Activated CD4-positive, alpha-beta T cell treated with anti-CD3 and anti-CD28 coated beads, Interleukin-2, amount 50 U/mL, for 48 hours (primary cell): ENCODE measurements around the gene SPON1.

ENCODE experiments used
- DNase-seq, 2 experiments: peaks; one replicate each; pipeline ENCODE4 v3.0.0-alpha.2; 2020

The SPON1 gene

DNA sequence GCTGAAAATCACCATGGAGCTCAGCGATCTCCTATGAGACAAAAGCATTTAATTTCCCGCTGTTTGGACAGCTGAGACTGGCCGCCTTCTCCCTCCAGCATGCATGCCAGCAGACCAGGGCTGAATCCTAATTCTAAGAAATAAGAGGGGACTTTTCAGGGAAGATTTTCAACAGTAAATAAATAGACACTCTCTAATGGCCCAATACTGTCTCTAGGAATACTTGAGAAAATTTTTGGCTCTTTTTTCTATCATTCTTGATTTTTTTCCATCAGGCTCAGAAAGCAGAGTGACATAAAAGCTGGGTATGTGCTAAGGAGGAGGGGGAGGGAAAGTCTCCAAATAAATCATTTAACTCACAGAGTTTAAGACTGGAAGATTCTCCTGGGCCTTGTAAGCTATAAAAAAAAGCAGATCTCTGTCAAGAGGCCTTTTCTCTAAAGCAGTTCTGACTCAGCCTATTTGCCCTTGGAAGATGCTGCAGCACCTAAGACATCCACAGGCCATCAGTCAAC is 17.6 kb upstream of the SPON1 start:
- no peak for DNase-seq

DNA sequence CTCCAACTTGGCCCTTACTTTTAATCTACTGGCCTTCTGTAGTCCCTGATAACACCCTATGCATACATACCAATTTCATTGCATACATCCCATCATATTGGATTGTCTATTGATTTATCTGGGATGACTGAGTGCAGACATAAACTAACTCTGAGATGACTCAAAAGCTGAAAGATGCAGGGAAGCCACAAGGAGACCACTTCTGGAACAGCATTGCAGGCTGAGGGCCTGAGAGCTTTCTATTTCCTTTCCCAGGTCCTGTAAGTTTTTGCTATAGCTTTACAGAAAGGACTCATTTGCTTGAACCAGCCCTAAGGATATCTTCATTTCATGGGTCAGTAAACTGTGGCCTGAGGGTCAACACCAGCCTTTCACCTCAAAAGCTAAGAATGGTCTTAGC is 15.1 kb upstream of the SPON1 start:
- DNase-seq: no peak

DNA sequence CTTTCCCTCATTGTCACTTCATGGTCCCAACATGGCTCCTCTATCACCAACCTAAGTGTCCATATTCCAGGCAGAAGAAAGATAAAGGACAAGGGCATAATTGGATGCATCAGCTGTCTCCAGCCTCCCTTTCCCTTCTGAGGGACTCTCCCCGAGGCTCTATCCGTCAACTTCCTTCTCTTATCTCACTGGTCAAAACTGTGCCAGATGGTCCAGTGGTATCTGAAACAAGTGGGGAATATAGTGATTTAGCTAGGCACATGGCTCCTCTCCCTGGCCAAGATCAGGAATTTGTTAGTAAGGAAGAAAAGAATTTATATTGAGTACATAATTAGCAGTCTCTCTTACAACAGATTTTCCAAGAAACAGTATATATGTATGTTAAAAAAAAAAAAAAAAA is 12.6 kb upstream of the SPON1 start:
- no peak for DNase-seq

DNA sequence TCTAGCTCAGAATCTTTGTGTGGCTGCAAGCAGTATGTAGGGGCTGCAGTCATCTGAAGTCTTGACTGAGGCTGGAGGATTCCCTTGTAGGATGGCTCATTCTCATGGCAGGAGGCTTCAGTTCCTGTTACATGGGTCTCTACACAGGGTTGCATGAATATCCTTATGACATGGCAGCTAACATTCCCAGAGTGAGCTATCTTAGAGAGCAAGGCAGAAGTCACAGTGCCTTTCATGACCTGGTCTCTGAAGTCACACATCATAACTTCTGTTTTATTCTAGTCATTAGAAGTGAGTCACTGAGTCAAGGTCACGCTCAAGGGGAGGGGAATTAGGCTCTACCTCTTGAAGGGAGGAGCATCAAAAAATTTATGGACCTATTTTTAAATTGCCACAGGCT is 10.3 kb upstream of the SPON1 start:
- no peak for DNase-seq

DNA sequence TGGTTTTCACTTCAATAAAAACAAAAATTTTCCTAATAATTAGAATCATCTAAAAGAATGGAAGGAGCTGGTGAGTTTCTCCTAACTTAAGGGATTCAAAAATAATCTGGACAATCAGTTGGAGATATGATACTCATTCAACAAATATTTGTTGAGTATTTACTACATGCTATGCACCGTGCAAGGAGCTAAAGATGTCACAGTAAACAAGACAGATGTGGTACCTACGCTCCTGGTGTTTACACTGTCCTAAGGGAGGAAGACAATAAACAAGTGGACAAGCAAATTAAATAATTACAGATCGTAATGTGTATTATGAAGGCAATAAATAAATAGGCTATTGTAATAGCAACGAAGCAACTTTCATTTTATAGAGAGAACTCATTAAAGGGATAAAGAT is 9.9 kb upstream of the SPON1 start:
- no peak for DNase-seq

DNA sequence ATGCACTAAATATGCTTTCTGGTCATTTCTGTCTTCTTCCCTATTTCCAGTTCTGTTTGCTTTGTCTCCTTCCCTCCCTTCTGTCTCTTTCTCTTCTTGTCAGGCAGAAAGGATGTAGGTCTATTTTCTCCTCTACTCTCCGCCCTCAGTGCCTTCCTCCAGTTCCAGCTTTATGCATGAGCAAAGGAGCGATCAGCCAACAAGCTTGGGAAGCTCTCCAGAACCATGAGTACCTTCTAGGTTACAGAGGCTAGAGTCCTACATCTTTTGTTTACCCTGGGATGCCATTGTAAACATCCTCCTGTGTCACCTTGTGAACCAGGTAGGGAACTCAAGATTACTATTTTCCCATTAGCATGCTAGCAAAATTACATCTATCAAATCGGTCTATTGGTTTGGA is 7.9 kb upstream of the SPON1 start:
- no peak for DNase-seq

DNA sequence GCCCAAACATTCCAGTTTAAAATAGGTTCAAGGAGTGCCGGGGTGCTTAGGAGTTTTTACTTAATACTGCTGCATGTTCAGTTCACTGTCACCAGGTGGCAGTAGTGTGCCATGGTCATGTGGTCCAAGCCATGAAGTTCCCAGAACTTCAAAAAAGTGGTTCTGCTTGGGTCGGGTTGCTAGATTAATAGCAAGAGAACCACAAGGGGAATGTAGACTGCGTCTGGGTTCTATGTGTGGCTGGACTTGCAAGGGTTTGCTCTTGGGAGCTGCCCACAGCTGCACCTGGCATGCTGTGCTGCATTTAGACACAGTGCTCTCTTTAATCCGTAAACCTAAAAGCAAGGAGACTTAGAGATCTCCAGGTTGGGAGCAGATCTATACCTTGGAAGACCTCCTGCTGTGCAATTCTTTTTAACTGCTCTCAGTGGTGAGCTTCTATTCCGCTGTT is 6.5 kb upstream of the SPON1 start:
- peak; percentile 42 to 57 for DNase-seq

DNA sequence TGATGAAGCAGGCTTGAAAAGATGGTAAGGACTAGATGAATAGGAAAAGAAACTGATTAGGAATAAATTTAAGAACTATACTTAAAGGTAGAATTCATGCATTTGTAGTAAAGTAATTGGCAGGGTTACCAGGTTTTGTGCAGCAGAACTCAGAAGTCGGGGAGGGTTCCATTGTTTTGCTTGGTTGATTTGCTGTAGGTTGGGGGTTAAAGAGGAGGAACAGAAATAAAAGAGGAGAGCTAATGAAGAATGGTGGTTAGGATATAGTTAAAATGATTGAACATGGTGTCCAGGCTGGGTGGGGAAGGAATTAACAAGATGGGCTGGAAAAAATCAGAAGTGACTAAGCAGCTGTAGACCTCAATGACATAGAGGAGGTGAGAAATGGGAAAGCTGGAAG is 5.5 kb upstream of the SPON1 start:
- DNase-seq: no peak

DNA sequence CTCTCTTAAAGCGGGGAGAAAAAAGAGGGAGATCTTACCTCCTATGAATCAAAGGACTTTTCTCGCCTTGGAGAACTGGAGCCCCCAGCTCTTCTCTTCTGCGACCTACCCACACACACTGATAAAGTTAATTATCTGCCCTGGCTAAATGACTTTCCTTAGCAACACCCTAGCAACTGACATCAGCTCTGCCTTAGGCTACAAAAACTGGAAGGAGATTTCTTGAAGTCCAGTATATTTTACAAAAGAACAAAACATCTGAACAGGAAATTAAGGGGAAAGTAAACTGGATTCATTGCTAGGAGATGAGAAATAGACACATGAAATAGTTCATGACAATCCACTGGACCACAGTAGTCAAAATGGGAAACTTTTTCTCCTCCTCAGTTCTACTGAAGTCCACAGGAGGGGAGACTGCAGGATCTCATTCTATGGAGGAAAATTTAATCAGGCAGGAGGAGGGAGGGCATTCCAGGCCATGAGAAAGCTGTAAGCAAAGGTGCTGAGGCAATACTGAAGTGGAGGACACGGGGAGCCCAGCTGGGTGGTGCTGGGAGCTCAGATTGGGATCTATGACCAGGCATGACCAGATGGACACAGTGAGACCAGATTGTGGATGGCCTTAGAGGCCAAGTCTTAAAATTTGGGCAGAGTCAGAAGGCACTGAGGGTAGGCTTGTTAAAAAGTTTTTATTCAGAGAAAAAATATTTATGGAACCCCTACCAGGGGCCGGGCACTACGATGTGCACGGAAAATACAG is 3.7 kb upstream of the SPON1 start:
- DNase-seq: no peak

DNA sequence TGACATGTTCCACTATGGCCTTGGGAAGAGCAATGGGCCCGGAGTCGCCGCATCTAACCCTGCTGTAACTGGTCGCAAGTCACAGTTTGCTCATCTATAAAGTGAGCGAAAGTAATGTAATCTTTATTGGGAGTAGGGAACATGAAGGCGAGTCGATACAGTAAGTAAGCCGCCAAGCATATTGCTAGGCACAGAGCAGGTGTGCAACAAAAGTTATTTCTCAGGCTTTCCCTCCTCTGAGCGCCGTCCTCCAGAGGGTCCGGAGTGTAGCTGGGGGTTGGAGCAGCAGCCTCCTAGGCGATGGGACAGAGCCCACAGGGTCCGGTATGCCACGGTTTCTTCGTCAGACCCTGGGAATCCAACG is 343 bp upstream of the SPON1 start:
- no peak for DNase-seq

DNA sequence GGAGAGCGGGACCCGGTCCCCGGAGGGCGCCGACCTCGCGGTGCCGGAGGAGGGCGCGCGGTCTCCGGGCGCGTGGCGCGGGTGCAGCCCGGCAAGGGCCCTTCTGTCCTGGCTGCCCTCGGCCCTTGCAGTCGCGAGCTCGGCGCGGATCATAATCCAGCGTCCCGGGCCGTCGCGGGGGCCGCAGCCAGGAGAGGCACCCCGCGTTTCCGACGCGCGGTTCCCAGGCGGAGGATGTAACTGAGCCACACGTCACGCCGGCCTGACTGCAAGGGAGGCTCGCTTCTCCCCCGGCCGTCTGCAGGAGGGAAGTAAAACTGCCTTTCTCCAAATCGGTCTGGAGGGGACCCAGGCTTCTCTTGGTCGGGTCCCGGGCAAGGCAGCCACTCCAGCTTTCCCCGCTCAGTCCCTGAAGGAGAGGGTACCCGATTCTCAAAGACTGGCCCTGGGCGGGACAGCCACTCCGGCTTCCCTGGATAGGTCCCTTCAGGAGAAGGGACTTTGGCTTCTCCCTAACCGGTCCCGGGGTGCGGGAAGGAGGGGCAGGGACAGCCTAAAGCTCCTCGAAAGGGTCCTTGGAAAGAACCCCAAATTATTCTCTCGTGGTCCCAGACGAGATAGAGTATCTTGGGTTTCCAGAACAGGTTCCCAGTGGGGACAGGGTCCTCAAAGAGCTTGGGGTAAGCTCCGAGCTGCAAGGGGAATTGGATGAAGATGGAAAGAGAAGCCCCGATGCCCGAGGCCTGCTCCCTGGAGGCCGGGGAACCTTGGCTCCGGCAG is 836 bp downstream of the SPON1 start:
- DNase-seq: peak; percentile 44 to 49

DNA sequence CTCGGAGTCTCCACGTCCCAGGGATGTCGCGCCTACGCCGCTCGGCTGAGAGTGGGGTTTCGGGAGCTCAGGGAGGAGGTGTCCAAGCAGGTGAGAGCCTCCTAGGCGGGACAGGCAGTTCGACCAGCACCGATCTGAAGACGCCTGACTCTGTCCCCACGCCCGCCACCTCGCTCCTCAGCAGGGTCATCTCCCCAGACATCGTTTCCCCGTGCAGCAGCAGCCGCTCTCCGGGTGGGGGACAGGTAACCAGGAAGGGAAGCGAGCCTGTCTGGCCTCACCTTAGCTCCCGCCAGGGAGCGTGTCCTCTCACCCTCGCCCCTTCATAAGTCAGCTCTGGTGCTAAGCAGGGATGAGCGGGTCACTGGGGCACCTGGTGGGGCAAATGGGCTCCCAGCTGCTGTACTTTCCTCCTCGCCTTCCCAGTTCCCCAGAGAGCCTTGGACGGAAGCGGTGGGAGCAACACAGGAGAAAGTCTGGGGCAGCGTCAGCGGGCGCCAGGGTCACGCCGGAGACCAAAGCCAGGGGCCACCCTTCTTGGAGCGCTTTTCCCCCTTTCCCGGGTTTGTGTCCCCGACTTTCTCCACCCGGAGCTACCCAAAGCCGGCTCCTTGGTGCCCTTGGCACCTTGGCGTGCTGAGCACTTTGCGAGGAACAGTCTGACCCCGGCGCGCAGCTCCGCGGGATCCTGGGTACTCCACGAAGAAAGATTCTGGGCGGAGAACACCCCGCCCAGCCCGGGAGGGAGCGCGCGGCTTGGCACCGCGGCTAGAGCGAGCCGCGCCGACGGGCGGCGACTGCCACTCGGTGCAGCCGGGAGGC is 1.6 kb downstream of the SPON1 start:
- peak; percentile 14 to 28 for DNase-seq

DNA sequence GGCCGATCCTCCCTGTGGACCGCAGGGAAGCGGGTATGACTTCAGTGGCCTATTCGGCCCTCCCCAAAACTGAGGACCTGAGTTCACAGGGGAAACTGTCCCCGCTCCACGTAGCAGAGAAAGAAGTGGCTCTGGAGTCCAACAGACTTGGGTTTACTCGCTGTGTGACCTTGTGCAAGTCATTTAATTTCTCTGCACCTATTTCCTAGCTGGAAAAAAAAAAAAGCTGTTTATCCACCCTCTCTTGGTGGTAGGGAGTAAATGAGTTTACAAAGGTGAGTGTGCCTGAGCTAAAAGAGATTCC is 2.2 kb downstream of the SPON1 start:
- DNase-seq: no peak

DNA sequence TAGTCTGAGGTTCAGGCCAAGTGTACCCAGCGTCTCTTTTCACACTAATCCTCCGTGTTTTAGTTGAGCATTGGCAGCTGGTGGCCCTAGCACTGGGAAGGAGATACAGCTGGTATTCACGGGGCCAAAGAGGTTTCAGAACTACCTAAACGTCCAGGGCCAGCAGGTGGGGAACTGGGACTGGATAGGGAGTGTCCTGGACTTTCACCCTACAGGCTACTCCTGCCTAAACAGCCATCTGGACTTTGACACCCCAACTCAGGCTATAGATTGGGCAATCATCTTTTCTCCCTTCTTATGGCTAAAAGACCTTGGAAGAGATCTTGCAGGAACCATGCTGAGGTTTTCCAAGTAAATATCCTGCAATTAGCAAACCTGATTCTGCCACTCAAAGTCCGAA is 2.8 kb downstream of the SPON1 start:
- DNase-seq: no peak

DNA sequence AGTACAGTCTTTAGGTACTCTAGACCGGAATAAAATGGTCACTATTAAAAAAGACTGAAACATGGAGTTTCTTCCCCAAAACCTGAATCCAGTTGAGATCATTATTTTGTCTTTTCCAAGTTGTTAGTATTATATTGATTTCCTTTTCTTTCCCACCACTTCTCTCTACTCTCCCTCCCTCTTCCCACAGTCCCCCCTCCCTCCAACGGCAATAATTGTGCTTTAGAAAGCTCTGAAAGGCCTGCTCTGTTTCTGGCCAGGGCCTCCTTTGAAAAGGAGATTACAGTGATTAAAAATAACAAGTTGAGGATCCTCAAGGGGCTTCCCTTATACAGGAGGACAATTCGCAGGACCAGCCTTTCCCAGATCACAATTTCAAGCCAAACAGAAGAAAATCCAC is 3.5 kb downstream of the SPON1 start:
- DNase-seq: no peak

DNA sequence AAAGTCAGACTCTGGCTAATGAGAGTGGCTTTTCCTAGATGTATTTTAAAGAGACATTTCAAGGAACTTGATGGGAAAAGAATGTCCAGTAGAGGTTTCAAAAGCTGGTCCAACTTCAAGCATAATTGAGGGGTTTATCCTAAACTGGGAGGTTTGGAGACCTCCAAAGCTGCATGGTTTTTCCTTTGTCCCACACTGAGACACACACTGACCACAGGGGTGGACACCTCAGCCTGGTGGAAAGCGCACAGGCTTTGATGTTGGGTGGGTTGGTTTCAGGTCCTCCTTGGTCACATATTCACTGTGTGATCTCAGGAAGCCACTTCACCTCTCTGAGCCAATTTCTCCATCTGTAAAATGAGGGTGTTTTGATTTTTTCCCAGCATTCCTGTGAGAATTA is 4.0 kb downstream of the SPON1 start:
- no peak for DNase-seq

DNA sequence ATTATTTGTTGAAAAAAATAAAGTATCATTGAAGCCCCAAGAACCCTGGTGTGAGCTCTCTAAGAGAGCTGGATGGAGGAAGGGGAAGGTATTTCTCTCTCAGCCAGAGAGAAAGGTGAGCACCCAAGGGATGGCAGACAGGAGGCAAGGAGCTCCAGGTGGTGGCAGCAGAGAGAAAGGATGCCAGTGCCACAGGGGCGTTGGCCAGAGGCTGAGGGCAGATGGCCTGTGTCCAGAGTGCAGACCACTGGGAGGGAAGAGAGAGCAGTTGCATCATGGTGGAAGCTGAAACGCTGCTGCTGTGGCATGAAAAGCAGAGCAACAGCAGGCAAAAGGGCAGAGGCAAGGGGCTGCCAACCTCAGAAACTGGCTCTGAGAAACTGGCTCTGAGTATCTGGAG is 8.5 kb downstream of the SPON1 start:
- peak in 1 of 2 experiments; percentile 22 for DNase-seq

DNA sequence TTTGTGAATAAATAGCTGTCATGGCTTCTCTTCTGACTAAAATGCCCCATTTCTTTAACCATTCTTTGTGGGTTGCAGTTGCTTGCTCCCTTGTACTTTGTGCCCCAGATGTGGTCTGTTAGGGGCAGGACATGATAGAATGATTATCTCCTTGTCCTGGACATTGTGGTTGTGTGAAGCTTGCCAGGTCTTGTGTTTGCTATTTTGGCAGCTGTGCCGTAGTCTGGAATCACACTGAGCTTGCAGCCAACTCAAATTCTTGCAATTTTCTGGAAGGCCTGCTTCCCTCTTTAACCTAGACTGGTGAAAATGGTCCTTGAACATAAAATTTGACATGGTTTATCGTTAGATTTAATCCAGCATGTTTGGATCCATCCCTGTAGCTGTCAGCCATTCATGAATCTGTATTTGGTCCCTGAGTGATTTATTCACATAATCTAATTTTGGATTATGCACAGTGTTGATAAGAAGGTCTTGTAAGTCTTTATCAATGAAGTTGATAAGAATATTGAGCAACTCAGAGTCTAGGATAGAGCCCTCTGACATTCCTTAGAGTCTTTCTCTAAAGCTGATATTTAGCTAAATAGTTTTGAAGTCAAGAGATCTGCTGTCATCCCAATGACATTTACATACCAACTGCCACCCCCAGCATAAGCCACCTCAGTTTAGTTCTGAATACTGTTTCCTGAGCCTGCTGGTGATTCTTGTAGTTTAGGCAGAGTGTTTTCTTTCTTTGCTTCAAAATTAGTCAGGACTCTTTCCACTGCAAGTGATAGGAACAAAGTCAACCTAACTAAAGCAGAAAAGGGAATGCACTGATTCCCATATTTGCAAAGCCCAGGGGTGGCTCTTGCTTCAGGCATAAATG is 9.8 kb downstream of the SPON1 start:
- DNase-seq: no peak

DNA sequence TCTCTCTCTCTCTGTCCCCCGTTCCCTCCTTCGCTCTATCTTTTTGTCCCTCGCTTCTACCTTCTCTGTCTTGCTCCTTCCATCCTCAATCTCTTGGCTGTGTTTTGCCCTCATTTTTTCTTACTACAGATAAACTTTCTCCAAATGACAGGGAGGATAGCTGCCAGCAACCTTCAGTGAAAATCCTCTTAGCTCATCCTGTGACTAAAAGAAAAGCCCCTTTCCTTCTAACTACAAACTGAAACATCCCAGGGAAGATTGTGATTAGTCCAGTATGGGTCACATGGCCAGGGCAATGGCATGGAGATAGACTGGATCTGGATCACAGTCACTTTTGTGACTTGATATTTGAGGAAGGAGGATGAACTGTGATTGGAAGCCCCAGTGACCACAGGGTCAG is 10.4 kb downstream of the SPON1 start:
- DNase-seq: no peak

DNA sequence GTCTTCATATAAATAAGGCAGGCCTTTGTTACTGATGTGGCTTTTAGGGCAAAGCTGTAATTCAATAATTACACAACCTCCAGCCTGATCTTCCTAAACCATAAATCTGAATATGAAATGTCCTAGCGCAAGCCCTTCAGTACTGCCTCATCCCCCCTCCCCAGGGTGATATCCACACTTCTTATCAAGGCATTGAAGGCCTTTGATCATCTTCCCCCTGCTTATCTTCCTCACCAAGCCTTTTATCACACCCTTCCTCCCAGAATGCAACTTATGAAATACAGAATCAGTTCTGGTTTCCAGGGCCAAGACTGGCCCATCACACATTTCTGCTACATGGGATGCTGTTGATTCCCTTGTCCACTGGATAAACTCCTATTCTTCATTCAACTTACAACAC is 12.1 kb downstream of the SPON1 start:
- DNase-seq: no peak

DNA sequence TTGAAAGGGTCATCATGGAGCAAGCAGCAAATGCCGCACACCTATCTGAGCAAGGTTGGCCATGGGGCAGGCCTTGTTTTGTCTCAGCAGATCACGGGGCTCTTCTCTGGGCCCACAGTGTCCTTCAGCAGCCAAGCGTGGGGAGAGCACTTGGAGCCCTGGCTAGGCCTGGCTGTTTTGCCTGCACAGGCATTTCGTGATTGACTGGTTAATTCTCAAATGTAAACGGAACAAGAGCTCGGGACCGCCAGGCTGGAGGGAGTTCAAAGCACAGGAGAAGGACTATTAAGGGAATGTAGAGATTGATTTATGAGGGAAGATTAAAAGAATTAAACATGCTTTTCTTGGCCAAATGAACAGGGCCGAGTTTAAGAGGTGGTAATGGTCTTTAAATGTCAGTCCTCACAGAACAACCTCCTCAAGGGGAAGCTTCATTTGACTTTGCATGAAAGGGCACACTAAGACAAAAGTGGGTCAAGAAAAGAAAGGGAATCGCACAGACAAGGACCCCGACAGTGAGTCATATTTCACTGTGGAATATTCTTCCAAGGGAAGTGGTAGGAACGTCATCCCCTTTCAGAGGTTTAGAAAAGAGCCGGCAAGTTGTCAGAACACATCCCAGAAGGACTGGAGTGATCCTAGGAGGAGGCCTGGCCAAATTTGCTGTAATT is 20.7 kb downstream of the SPON1 start:
- DNase-seq: no peak
